GM19463 (cell line): ENCODE results near the gene H19.

Source experiments
- ATAC-seq: cut with Tn5 transposase; IDR thresholded peaks from one replicate; pipeline ENCODE4 v1.9.1; 2021; ENCODE audit warnings: mild to moderate bottlenecking, moderate library complexity; ENCODE audit not compliant: unreplicated experiment

H19 gene

GRCh38 chr11:1997755-1998154, at the start of gene H19:
H19 (minus strand) TSS chr11:1997842.
- ATAC-seq: no peak

- no peak for ATAC-seq
These were observed 44.3 kb upstream of the H19 start for GRCh38 chr11:2041963-2042362.

GRCh38 chr11:2041153-2041552, 43.5 kb upstream of the H19 start:
- no peak for ATAC-seq

GRCh38 chr11:2039198-2039759, 41.6 kb upstream of the H19 start:
- ATAC-seq: no peak

GRCh38 chr11:2036863-2037486, 39.3 kb upstream of the H19 start:
- no peak for ATAC-seq

- no peak for ATAC-seq
These were observed 37.7 kb upstream of the H19 start for GRCh38 chr11:2035382-2035781.

GRCh38 chr11:2031058-2031457, 33.4 kb upstream of the H19 start:
- no peak for ATAC-seq

- no peak for ATAC-seq
These were observed 30.1 kb upstream of the H19 start for GRCh38 chr11:2027708-2028107.

GRCh38 chr11:2015025-2015424, 17.4 kb upstream of the H19 start:
- ATAC-seq: no peak

GRCh38 chr11:2012440-2012839, 14.8 kb upstream of the H19 start:
- no peak for ATAC-seq

- no peak for ATAC-seq
These were observed 6.8 kb upstream of the H19 start for GRCh38 chr11:2004466-2004865.

- no peak for ATAC-seq
These were observed 5.2 kb upstream of the H19 start for GRCh38 chr11:2002807-2003206.

- no peak for ATAC-seq
These were observed 4.6 kb upstream of the H19 start for GRCh38 chr11:2002042-2002776.

GRCh38 chr11:1998861-1999260, 1.2 kb upstream of the H19 start:
- ATAC-seq: no peak

- no peak for ATAC-seq
These were observed 648 bp upstream of the H19 start for GRCh38 chr11:1998290-1998689.

- ATAC-seq: no peak
These were observed 3.5 kb downstream of the H19 start for GRCh38 chr11:1994121-1994520.

GRCh38 chr11:1992111-1992510, 5.5 kb downstream of the H19 start:
- ATAC-seq: no peak

- ATAC-seq: no peak
These were observed 6.6 kb downstream of the H19 start for GRCh38 chr11:1990872-1991578.

- no peak for ATAC-seq
These were observed 7.7 kb downstream of the H19 start for GRCh38 chr11:1989953-1990352.

- no peak for ATAC-seq
These were observed 8.8 kb downstream of the H19 start for GRCh38 chr11:1988667-1989317.

GRCh38 chr11:1988174-1988573, 9.5 kb downstream of the H19 start:
- ATAC-seq: no peak
